ENCODE results near the gene MACROD2.

The MACROD2 gene

GRCh38 chr20:15834857-15835256 is 1839.5 kb downstream of the MACROD2 start:
- TF ChIP-seq CTCF (conservative IDR thresholded peaks at IDR 0.05; ENCODE audit: low read depth, low read length) = no peak
- no peak for DNase-seq (ENCODE audit: low read depth)
- H3K4me3 ChIP-seq (ENCODE audit: low read length) = no peak overlapping the region

DNA sequence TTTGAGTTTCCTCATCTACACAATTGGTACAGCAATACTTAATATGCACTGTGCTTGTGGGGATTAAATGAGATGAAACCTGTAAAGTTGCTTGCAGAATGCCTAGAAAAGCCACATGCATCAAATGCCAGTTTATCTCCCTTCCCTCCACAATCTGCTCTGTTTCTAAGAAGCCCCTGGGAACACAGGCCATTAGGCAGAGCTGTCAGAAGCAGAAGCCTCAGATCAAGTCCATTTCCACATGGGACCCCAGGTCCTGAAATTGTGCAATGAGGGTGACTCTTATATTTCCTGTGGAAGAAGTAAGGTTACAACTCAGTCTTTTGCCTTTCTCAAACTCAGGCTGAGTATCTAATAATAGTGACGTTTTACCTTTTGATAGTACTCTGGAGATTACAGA is 1840.5 kb downstream of the MACROD2 start:
- no peak for DNase-seq (ENCODE audit: low read depth)
- no peak for TF ChIP-seq CTCF (conservative IDR thresholded peaks at IDR 0.05; ENCODE audit: low read depth, low read length)
- no peak overlapping the region for H3K4me3 ChIP-seq (ENCODE audit: low read length)

DNA sequence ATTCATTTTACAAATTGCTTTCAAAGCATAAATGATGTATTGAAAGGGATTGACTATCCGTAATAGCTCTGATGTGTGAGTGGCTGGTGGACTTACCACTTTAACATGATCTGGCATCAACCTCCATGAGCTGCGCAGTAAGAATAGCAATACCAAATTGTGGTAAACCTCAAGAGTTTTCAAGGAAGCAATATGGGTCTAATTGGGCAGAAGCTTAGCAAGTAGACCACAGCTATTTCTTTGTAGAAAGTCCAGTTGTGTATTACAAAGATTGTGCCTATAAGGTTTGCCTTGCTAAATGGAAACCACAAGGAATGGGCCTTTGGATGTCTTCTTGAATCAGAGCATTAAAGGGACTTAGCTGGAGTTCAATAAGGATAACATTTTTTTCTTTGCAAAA is 1841.3 kb downstream of the MACROD2 start:
- TF ChIP-seq CTCF (conservative IDR thresholded peaks at IDR 0.05; ENCODE audit: low read depth, low read length) = no peak
- no peak overlapping the region for H3K4me3 ChIP-seq (ENCODE audit: low read length)
- DNase-seq (ENCODE audit: low read depth) = no peak

DNA sequence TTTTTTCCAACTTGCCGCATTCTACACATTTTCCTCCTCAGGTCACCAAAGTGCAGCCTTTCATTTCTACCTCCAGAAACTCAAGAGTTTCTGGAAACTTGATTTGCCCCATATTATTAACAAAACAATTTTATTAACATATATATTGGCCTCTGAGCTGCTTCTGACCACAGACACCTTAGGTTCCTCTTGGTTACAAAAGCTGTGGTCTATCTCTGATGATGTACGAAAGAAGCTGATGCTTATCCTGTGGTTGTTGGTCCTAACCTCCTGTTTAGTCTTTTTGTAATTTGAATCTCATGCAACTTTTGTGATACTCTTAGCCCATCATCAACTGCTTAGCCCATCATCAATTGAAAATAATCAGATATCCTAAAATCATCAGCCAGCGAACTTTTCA is 1842.2 kb downstream of the MACROD2 start:
- no peak for TF ChIP-seq CTCF (conservative IDR thresholded peaks at IDR 0.05; ENCODE audit: low read depth, low read length)
- no peak overlapping the region for H3K4me3 ChIP-seq (ENCODE audit: low read length)
- no peak for DNase-seq (ENCODE audit: low read depth)

DNA sequence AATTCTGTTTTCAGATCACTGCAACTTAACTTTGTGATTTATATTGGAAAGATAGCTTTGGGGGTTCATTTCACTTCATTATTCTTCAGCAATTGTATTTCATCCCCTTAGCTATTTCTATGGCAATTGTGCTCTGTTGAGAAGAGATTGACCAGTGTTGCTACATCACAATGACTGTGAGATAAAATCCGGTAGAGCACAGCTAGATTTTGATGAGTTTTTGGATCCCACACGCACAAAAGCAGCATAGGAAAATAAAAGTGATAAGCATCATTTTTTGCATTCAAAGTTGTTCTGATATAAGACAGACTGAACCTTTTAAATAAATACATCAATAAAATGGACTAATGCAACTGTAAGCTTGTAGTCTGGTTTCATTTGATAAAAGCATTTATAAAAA is 1843.2 kb downstream of the MACROD2 start:
- DNase-seq (ENCODE audit: low read depth) = no peak
- TF ChIP-seq CTCF (conservative IDR thresholded peaks at IDR 0.05; ENCODE audit: low read depth, low read length) = no peak
- H3K4me3 ChIP-seq (ENCODE audit: low read length) = no peak overlapping the region

- H3K4me3 ChIP-seq (ENCODE audit: low read length) = no peak overlapping the region
- TF ChIP-seq CTCF (conservative IDR thresholded peaks at IDR 0.05; ENCODE audit: low read depth, low read length) = no peak
These were observed 1845.5 kb downstream of the MACROD2 start for GRCh38 chr20:15840636-15841301.

DNA sequence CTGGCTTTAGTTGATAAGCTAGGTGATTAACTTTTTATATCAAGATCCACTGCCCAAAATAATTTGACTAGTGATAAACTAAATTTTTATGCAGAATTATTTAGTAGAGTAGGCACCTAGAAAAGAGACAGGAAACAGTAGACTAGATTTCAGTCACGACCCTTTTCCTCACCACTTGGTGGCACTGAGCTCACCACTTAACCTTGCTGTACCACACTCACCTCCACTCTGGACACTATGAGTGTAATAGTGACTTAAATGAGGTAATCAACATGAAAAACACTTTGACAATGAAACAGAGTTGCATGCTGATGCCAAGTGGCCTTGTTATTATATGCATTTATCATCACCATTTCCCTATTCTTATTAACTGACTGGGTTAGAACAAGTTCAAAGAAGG is 1847.6 kb downstream of the MACROD2 start:
- TF ChIP-seq CTCF (conservative IDR thresholded peaks at IDR 0.05; ENCODE audit: low read depth, low read length) = no peak
- DNase-seq (ENCODE audit: low read depth) = no peak
- no peak overlapping the region for H3K4me3 ChIP-seq (ENCODE audit: low read length)

More at GRCh38 chr20:15840636-15841301, 1845.5 kb downstream of the MACROD2 start:
- DNase-seq (ENCODE audit: low read depth) = no peak

Measured in retinal pigment epithelial cell (primary cell).